Stimulated activated CD4-positive, alpha-beta T cell treated with anti-CD3 and anti-CD28 coated beads, Interleukin-1b, Interleukin-23, amount 100 ng/mL, for 24 hours (primary cell): ENCODE measurements around the gene ANKRD49.
A peak's percentile ranks its signal among the peaks of the same experiment; 100 is the strongest.

Experiments used
- DNase-seq, 4 experiments: peaks; one replicate each; pipeline ENCODE4 v3.0.0-alpha.2; 2020; ENCODE audit warnings: low read depth in 4 of 4, low spot score in 1 of 4

ANKRD49 gene

DNA sequence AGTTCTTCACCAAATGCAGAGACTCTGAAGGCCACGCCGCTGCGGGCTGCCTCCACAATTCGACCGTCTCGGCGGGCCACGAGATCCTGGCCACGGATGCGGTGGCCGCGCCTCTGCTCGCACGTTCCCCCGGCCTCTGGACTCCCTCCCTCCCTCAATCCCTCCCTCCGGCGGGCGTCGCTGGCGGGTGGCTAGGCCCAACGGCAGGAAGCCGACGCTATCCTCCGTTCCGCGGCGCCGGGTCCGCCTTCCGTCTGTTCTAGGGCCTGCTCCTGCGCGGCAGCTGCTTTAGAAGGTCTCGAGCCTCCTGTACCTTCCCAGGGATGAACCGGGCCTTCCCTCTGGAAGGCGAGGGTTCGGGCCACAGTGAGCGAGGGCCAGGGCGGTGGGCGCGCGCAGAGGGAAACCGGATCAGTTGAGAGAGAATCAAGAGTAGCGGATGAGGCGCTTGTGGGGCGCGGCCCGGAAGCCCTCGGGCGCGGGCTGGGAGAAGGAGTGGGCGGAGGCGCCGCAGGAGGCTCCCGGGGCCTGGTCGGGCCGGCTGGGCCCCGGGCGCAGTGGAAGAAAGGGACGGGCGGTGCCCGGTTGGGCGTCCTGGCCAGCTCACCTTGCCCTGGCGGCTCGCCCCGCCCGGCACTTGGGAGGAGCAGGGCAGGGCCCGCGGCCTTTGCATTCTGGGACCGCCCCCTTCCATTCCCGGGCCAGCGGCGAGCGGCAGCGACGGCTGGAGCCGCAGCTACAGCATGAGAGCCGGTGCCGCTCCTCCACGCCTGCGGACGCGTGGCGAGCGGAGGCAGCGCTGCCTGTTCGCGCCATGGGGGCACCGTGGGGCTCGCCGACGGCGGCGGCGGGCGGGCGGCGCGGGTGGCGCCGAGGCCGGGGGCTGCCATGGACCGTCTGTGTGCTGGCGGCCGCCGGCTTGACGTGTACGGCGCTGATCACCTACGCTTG, 50.2 kb downstream of the ANKRD49 start, which contains the start of gene FUT4:
Gene FUT4 (plus strand): TSS at position 227 of the 951 bp plus-strand sequence. CDS start 213 bp downstream, at position 440.
- peak; percentile 39 to 72 (median 51) for DNase-seq

DNA sequence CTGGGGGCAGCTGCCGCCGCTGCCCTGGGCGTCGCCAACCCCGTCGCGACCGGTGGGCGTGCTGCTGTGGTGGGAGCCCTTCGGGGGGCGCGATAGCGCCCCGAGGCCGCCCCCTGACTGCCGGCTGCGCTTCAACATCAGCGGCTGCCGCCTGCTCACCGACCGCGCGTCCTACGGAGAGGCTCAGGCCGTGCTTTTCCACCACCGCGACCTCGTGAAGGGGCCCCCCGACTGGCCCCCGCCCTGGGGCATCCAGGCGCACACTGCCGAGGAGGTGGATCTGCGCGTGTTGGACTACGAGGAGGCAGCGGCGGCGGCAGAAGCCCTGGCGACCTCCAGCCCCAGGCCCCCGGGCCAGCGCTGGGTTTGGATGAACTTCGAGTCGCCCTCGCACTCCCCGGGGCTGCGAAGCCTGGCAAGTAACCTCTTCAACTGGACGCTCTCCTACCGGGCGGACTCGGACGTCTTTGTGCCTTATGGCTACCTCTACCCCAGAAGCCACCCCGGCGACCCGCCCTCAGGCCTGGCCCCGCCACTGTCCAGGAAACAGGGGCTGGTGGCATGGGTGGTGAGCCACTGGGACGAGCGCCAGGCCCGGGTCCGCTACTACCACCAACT, 51.0 kb downstream of the ANKRD49 start:
- DNase-seq = peak in 1 of 4 experiments; percentile 11

DNA sequence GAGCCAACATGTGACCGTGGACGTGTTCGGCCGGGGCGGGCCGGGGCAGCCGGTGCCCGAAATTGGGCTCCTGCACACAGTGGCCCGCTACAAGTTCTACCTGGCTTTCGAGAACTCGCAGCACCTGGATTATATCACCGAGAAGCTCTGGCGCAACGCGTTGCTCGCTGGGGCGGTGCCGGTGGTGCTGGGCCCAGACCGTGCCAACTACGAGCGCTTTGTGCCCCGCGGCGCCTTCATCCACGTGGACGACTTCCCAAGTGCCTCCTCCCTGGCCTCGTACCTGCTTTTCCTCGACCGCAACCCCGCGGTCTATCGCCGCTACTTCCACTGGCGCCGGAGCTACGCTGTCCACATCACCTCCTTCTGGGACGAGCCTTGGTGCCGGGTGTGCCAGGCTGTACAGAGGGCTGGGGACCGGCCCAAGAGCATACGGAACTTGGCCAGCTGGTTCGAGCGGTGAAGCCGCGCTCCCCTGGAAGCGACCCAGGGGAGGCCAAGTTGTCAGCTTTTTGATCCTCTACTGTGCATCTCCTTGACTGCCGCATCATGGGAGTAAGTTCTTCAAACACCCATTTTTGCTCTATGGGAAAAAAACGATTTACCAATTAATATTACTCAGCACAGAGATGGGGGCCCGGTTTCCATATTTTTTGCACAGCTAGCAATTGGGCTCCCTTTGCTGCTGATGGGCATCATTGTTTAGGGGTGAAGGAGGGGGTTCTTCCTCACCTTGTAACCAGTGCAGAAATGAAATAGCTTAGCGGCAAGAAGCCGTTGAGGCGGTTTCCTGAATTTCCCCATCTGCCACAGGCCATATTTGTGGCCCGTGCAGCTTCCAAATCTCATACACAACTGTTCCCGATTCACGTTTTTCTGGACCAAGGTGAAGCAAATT, 51.7 kb downstream of the ANKRD49 start:
- no peak for DNase-seq

DNA sequence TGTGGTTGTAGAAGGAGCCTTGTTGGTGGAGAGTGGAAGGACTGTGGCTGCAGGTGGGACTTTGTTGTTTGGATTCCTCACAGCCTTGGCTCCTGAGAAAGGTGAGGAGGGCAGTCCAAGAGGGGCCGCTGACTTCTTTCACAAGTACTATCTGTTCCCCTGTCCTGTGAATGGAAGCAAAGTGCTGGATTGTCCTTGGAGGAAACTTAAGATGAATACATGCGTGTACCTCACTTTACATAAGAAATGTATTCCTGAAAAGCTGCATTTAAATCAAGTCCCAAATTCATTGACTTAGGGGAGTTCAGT, 52.3 kb downstream of the ANKRD49 start:
- no peak for DNase-seq

DNA sequence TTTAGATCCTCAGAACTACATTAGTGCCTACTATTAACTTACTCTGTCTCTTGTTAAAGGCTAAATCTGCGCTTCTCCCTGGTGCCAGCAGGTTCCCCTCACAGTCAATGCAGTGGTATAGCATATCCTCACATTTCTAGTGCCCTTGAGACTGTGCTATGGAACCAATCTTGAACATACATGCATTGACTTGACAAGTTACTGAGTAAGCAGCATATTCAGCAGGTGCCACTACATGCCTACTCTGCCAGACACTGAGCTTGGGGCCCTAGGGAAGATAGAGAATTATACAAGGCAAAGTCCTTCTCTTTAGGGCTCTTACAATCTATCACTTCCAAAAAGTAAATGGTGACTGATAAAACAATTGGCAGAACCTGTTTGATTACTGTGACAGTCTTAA, 53.1 kb downstream of the ANKRD49 start:
- DNase-seq = no peak

DNA sequence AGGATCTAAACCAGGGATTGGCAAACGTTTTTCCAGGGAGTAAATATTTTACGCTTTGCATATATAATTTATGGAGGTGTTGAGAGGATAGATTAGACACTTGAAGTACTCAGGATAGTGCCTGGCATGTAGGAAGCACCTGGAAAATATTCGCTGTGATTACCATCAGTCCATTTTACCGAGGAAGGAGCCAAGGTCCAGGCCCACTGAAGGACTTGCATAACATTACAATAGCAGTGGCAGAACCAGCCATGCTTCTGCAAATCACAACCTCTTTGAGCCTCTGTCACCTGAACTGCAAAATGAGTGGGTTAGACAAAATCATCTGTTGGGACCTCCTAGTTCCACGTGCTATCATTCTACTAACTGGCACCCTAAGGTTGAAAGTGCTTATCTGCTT, 55.4 kb downstream of the ANKRD49 start:
- no peak for DNase-seq
